Mucosa of rectum (tissue), 2 donors: ENCODE results near the gene EREG.

Experiments
- H3K27ac ChIP-seq, 2 donors: one replicate each; pipeline ENCODE4 v1.7.0; 2013; ENCODE audit warnings: inconsistent platforms in 2 of 2, low read depth in 2 of 2, low read length in 2 of 2
- H3K27me3 ChIP-seq, 2 donors: one replicate each; pipeline ENCODE4 v1.7.0; 2013; ENCODE audit warnings: low read length in 2 of 2; ENCODE audit not compliant: control insufficient read depth in 2 of 2, insufficient read depth in 2 of 2
- H3K36me3 ChIP-seq, 2 donors: one replicate each; pipeline ENCODE4 v1.7.0; 2013; ENCODE audit warnings: low read length in 2 of 2; ENCODE audit not compliant: control insufficient read depth in 2 of 2, insufficient read depth in 2 of 2
- H3K4me1 ChIP-seq, 2 donors: one replicate each; pipeline ENCODE4 v1.7.0; 2013; ENCODE audit warnings: low read length in 2 of 2, mild to moderate bottlenecking in 1 of 2; ENCODE audit not compliant: control insufficient read depth in 2 of 2, insufficient read depth in 2 of 2
- H3K4me3 ChIP-seq, 2 donors: one replicate each; pipeline ENCODE4 v1.7.0; 2013; ENCODE audit warnings: low read length in 2 of 2
- H3K9ac ChIP-seq, 2 donors: one replicate each; pipeline ENCODE4 v1.7.0; 2013; ENCODE audit warnings: low read length in 2 of 2, low read depth in 1 of 2, mild to moderate bottlenecking in 1 of 2
- H3K9me3 ChIP-seq, 2 donors: one replicate each; pipeline ENCODE4 v1.7.0; 2013; ENCODE audit warnings: low read length in 2 of 2; ENCODE audit not compliant: control insufficient read depth in 2 of 2
- donor health status: healthy.
- donor health status: Normal muscosa, but diverticular disease.

The EREG gene

DNA sequence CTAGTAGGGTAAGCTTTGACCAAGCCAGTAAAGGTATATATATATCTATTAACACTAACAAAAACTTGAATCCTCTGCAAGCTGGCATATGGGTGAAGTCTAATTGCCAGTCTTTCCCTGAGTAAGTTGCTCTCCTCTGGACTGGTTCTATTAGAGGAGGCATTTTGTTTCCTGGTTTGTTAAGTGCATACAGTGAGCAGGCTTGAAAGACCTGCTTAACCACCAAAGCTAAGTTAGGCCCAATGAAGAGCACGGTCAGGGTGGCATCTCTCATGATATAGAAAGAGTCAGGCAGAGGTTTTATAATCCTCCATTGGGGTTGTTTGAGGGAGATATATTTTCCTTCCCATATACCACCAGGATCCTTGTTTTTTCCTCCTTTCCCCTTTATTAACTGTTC is 70.4 kb downstream of the EREG start:
- Histone ChIP-seq H3K27ac (no peak overlapping the region), H3K9ac (no peak overlapping the region), H3K27me3 (no peaks in the 10 kb centered on the region), H3K4me1 (no peaks in the 10 kb centered on the region), H3K36me3 (no peaks in the 10 kb centered on the region), H3K9me3 (no peaks in the 10 kb centered on the region), H3K4me3 (no peak overlapping the region)

DNA sequence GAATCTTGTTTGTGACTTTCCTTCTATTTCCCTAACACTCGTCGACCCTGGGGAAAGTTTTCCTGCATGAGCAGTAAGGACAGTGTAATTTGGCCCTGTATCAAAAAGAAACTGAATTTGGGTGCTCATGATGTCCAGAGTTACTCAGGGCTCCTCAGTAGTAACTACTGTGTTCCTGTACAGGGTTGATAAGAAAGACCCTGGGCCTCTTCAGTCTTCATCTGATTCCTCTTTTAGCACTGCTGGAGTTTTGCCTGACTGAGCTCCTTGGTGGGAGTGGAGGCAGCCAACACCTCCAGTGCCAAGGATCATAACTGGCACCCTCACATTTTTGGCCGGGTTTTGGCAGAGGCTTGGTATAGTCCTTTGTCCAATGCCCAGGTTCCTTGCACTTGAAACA is 72.9 kb downstream of the EREG start:
- H3K9ac ChIP-seq = no peak overlapping the region
- no peaks in the 10 kb centered on the region for H3K4me1 ChIP-seq
- H3K4me3 ChIP-seq = no peak overlapping the region
- no peak overlapping the region for H3K27ac ChIP-seq
- no peaks in the 10 kb centered on the region for H3K27me3 ChIP-seq
- H3K9me3 ChIP-seq = no peaks in the 10 kb centered on the region
- no peaks in the 10 kb centered on the region for H3K36me3 ChIP-seq
